Common myeloid progenitor, CD34-positive (primary cell): Measurements from ENCODE around the gene WFS1.
A peak's percentile ranks its signal among the peaks of the same experiment; 100 is the strongest.

Experiments
- CTCF ChIA-PET: fragments of 350-600 bp; sonication (Branson Sonifier 250); formaldehyde crosslinking; loops from one replicate; lab custom pipeline; 2021; ENCODE audit warnings: antibody characterized with exemption; lab: Charles Lee
- POLR2A ChIA-PET: fragments of 350-600 bp; sonication (Branson Sonifier 250); formaldehyde crosslinking; loops from one replicate; lab custom pipeline; 2021; ENCODE audit warnings: antibody characterized with exemption; lab: Charles Lee
- DNase-seq, 3 donors: peaks; one replicate each; pipeline versions ENCODE4 v3.0.0 to v3.0.0-alpha.2; 2013
- H3K27ac ChIP-seq, 2 experiments: 1 replicate in 1 of 2; 2 replicates in 1 of 2; pipeline ENCODE4 v1.7.0; 2013; ENCODE audit warnings: inconsistent platforms in 2 of 2, low read length in 2 of 2, mild to moderate bottlenecking in 2 of 2, low read depth in 1 of 2, moderate library complexity in 1 of 2; ENCODE audit not compliant: severe bottlenecking in 2 of 2, insufficient read depth in 1 of 2, poor library complexity in 1 of 2
- H3K27me3 ChIP-seq, 5 experiments: replicated peaks in 2 of 5; 1 replicate in 3 of 5; 2 replicates in 2 of 5; pipeline versions ENCODE4 v1.6.1 to v1.7.0; 2013; ENCODE audit warnings: low read length in 4 of 5, mild to moderate bottlenecking in 2 of 5, moderate library complexity in 2 of 5, inconsistent platforms in 1 of 5; ENCODE audit not compliant: insufficient read depth in 5 of 5, control insufficient read depth in 4 of 5
- H3K36me3 ChIP-seq, 4 experiments: 1 replicate in 2 of 4; 2 replicates in 2 of 4; pipeline versions ENCODE4 v1.6.1 to v1.7.0; 2013; ENCODE audit warnings: low read length in 3 of 4, control low read depth in 1 of 4, mild to moderate bottlenecking in 1 of 4; ENCODE audit not compliant: control insufficient read depth in 4 of 4, insufficient read depth in 4 of 4
- H3K4me1 ChIP-seq, 4 experiments: 1 replicate in 3 of 4; 2 replicates in 1 of 4; pipeline versions ENCODE4 v1.6.1 to v1.7.1; 2013; ENCODE audit warnings: low read length in 3 of 4, mild to moderate bottlenecking in 3 of 4, control low read depth in 1 of 4, inconsistent platforms in 1 of 4, moderate library complexity in 1 of 4; ENCODE audit not compliant: control insufficient read depth in 4 of 4, insufficient read depth in 4 of 4; ENCODE audit errors: control extremely low read depth in 1 of 4
- H3K4me3 ChIP-seq, 7 experiments: 1 replicate in 4 of 7; 2 replicates in 3 of 7; pipeline versions ENCODE4 v1.5.1 to v1.7.0; 2013; ENCODE audit warnings: mild to moderate bottlenecking in 7 of 7, low read length in 6 of 7, moderate library complexity in 6 of 7, inconsistent platforms in 2 of 7, low read depth in 2 of 7, control low read depth in 1 of 7; ENCODE audit not compliant: insufficient read depth in 4 of 7, control insufficient read depth in 1 of 7; ENCODE audit errors: extremely low read depth in 1 of 7
- H3K9me3 ChIP-seq, 5 experiments: 1 replicate in 4 of 5; 2 replicates in 1 of 5; pipeline versions ENCODE4 v1.6.1 to v1.7.1; 2013; ENCODE audit warnings: low read length in 4 of 5, mild to moderate bottlenecking in 2 of 5, inconsistent platforms in 1 of 5, low read depth in 1 of 5, moderate library complexity in 1 of 5; ENCODE audit not compliant: control insufficient read depth in 4 of 5, insufficient read depth in 2 of 5; ENCODE audit errors: control extremely low read depth in 1 of 5
- WGBS: methylation state at CpG from one replicate; pipeline ENCODE4 v1.1.5; 2013; ENCODE audit not compliant: insufficient coverage; 5-methylcytosine and 5-hydroxymethylcytosine counted together

WFS1 gene

DNA sequence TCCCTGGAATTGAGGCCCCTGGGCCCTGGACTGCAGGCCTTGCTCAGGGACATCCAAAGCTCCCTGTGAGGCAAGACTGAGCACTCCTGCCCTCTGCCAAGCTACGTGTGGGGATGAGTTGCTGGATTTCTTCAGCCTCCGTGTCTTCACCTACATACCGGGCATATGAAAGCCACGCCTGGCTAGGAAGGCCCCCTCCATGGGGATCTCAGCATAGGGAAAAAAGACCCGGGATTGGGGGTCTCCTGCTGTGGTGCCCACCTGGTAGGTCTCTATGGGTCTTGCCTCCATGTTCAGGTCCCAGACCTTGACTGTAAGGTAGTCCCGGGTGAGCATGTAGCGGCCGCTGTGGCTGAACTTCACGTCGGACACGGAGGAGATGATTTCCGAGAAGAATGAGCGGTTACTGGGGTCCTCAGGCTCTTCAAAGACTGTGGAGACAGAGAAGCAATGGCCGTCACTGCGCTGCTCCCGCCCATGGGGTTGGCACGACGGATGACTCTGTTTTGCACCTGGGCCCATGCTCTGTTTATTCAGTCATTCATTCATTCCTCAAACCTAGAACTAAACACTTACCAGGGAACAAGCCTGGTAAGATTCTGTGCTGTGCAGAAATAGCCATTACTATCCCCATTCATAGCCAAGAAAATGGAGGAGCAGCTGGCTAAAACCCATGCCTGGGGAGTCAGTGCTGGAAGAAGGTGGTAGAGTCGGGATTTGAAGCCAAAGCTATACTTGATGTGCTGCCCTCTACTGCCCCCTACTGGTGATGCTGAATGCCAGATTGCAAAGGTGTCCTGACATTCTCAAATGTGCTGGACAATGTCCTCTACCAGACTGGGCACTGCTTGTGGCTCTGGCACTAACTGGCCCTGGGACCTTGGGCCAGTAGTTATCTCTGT lies 63.9 kb downstream of the WFS1 start:
- DNase-seq: no peak
- Histone ChIP-seq H3K27ac (no peak overlapping the region), H3K27me3 (peaks cover 0 to 67% (median 11%) of the 10 kb centered on the region in 5 experiments), H3K9me3 (peaks cover 0 to 3% (median 2%) of the 10 kb centered on the region in 5 experiments), H3K36me3 (no peaks in the 10 kb centered on the region), H3K4me3 (no peak overlapping the region), H3K4me1 (peaks cover 0 to 14% (median 9%) of the 10 kb centered on the region in 4 experiments)
- 83% methylated on average over 19 of the region's 19 CpGs for WGBS
- ChIA-PET POLR2A (no interaction called here), CTCF (interaction anchor here (1.0 to 18.4 kb wide), 9 partner anchors 7 to 213 kb away, joined by 3 to 452 read pairs (median 10); partner anchors contain the start of gene WFS1)

DNA sequence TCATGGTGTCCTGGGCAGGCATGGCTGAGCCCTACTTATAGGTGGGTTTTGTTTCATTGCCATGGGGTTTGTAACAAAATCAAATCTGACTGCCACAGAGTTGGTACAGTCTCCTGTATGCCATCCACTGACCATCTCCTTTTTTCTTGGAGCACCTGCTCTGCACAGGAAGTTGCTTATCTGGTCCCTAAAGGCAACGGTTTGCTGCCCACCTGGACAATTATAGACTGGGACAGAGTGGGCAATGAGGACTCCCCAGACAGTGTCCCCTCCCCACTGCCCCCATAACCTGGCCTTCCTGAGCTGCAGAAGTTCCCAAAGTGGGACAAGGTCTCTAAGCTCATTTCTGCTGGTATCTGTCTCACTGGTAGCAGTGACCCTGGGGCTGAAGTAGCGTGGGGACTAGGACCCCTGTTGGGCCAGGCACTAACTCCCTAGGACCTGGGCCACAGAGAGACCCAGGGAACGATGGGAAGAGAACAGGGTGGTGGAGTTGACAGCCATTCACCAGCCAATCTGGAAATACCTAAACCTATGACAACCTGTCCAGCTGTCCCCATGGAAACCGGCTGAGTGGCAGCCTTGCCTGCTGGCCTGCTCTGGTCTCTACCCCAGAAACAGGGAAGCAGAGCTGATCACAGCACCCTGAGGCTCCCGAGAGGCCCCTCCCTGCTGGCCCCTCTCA lies 64.7 kb downstream of the WFS1 start:
- Histone ChIP-seq H3K27ac (no peak overlapping the region), H3K36me3 (no peaks in the 10 kb centered on the region), H3K4me1 (peaks cover 0 to 16% (median 9%) of the 10 kb centered on the region in 4 experiments), H3K4me3 (no peak overlapping the region), H3K9me3 (peaks cover 0 to 3% (median 2%) of the 10 kb centered on the region in 5 experiments), H3K27me3 (peaks cover 0 to 66% (median 16%) of the 10 kb centered on the region in 5 experiments)
- CTCF ChIA-PET: interaction anchor here (1.0 to 18.4 kb wide), 4 partner anchors 9 to 85 kb away, joined by 3 to 452 read pairs (median 176); partner anchors contain the start of gene WFS1
- POLR2A ChIA-PET: no interaction called here
- 93% methylated on average over 3 of the region's 5 CpGs for WGBS
- DNase-seq: no peak

DNA sequence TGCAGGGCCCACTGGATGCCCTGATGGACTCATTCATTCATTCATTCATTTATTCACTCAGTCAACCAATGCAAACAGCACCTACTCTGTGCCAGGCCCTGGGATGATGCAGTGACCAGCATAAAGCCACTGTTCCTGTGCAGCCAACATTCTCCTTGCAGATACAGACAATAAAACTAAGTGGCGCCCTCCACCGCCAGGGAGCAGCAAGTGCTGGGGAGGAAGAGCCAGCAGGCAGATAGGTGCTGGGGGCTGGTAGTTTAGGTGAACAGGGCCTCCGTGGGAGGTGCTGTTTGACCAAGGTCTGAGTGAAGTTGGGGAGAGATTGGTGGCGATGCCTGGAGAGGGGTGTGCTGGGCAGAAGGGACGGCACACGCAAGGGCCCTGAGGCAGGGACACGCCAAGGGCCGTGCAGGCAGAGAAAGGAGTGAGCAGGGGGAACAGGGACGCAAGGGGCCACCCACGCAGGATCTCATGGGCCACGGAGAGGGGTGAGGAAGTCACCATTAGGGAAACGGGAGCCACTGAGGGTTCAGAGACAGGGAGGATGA lies 65.5 kb downstream of the WFS1 start:
- ChIA-PET CTCF (interaction anchor here (1.0 to 18.4 kb wide), 4 partner anchors 8 to 86 kb away, joined by 3 to 452 read pairs (median 176); partner anchors contain the start of gene WFS1), POLR2A (no interaction called here)
- 68% methylated on average over 11 of the region's 12 CpGs for WGBS

DNA sequence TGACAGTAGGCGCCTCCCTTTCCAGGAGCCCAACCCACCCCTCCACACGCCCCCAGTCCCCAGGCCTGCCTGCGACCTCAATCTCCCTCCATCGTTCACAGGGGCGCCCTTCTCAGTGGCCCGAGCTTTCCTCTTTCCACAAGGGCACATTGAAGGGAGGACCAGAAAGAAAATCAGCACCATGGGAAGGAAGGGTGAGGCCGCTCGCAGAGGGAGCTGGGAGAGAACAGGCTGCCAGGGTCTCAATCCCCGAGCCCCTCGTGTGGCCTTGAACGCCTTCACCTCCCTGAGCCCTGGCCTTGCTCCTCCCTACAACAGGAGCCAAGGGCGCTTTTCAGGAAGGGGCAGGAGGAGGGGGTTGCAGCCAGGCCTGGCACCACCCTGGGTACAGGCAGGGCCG lies 66.5 kb downstream of the WFS1 start:
- ChIA-PET CTCF (no interaction called here), POLR2A (no interaction called here)
- H3K4me3 ChIP-seq: no peak overlapping the region
- no peak for DNase-seq
- H3K9me3 ChIP-seq: peaks cover 0 to 3% (median 2%) of the 10 kb centered on the region in 5 experiments
- H3K36me3 ChIP-seq: no peaks in the 10 kb centered on the region
- WGBS: 78% methylated on average over 10 of the region's 13 CpGs
- no peak overlapping the region for H3K27ac ChIP-seq
- H3K27me3 ChIP-seq: peaks cover 0 to 51% (median 16%) of the 10 kb centered on the region in 5 experiments
- peaks cover 0 to 17% (median 9%) of the 10 kb centered on the region in 4 experiments for H3K4me1 ChIP-seq

More for the DNA sequence above, 65.5 kb downstream of the WFS1 start:
- Histone ChIP-seq H3K36me3 (no peaks in the 10 kb centered on the region), H3K27ac (no peak overlapping the region), H3K4me3 (no peak overlapping the region), H3K4me1 (peaks cover 0 to 16% (median 9%) of the 10 kb centered on the region in 4 experiments), H3K9me3 (peaks cover 0 to 3% (median 2%) of the 10 kb centered on the region in 5 experiments), H3K27me3 (peaks cover 0 to 60% (median 16%) of the 10 kb centered on the region in 5 experiments)
- no peak for DNase-seq

DNA sequence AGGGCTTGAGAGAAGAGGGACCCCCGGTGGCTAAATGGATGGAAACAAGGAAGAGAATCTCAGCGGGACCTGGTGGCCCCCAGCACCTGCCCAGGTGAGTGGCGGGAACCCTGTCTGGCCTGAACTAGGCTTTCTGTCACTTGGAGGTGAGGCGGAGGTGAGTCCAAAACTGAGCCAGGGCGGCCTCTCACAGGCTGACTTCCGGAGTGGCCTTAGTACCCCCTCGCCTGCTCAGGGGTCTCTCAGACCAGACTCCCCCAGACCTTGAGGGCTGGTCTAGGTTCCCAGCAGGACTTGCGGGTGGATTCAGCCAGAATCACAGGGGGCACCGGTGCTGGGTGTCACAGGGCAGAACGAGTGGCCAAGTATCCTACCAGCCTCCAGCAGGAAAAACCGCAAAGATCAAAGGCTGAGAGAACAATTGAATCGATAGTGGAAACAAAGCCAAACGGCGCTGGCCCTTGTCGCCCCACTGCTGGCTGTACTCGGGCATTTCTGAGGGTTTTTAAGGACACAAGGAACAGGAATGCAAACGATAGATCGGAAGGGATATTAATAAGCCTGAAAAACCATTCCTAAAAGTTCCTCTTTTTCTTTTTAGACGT lies 67.8 kb downstream of the WFS1 start:
- POLR2A ChIA-PET: no interaction called here

DNA sequence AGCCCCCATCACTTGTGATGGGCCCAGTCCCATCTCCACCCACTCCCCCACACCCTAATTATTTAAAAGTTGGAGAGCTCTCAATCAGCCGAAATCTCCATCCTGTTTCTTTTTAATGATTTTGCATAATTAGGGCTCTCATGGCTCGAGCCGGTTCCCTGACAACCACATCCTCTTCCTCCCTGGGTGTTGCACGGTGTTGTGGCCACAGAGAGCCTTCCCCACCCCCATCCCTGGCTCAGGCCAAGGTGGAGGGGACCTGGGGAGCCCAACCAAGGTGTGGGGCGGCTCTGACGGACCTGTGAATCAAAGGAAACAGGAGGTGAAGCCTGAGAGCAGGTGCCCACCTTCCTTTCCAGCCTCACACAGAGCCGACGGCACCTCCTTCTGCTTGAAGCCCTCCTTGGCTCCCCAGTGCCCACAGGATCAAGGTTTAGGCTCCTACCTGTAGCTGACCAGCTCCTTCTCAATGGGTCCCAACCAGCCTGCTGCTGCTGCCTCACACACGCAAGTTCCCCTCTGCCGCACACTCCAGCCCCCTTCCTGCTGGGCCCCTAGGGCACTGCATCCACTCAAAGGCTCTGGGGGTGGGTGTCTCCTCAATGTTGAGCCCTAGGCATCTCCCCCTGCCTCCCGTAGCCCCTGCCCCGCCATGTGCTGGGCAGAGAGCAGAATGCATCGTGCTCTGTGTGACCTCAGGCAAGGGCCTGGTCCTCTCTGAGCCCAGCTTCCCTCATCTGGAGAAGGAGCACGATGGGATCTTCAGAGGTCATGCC lies 68.7 kb downstream of the WFS1 start:
- H3K4me1 ChIP-seq: peaks cover 0 to 17% (median 9%) of the 10 kb centered on the region in 4 experiments
- H3K36me3 ChIP-seq: no peaks in the 10 kb centered on the region
- ChIA-PET CTCF (interaction anchor here (0.6 to 6.2 kb wide), 4 partner anchors 8 to 80 kb away, joined by 3 to 58 read pairs (median 3); no protein-coding TSS in a partner anchor), POLR2A (no interaction called here)
- H3K4me3 ChIP-seq: no peak overlapping the region
- peaks cover 0 to 6% (median 2%) of the 10 kb centered on the region in 5 experiments for H3K9me3 ChIP-seq
- H3K27me3 ChIP-seq: peaks cover 0 to 56% (median 16%) of the 10 kb centered on the region in 5 experiments
- WGBS: 47% methylated on average over 13 of the region's 14 CpGs
- no peak overlapping the region for H3K27ac ChIP-seq
- peak; percentile 16 to 65 (median 56) for DNase-seq

More for the DNA sequence above, 67.8 kb downstream of the WFS1 start:
- CTCF ChIA-PET: interaction anchor here (6.2 kb wide), 1 partner anchor 7 kb away, joined by 58 read pairs; no protein-coding TSS in a partner anchor
- Histone ChIP-seq H3K27me3 (peaks cover 0 to 53% (median 16%) of the 10 kb centered on the region in 5 experiments), H3K4me3 (no peak overlapping the region), H3K36me3 (no peaks in the 10 kb centered on the region), H3K4me1 (peaks cover 0 to 17% (median 9%) of the 10 kb centered on the region in 4 experiments), H3K9me3 (peaks cover 0 to 3% (median 2%) of the 10 kb centered on the region in 5 experiments), H3K27ac (no peak overlapping the region)
- DNase-seq: no peak
- WGBS: 25% methylated on average over 14 of the region's 19 CpGs
